Thymus (tissue), 11 donors: ENCODE results near the gene UNC13D. TPM values are rescaled to one million over a fixed set of nuclear protein-coding genes. Genes with fewer than 3 reads are reported as not detected.

Source experiments
- DNase-seq, 9 donors: peaks; one replicate each; pipeline ENCODE4 v3.0.0-alpha.2; 2013; ENCODE audit warnings: low spot score in 9 of 9, low read depth in 6 of 9, missing footprints in 1 of 9
- H3K27ac ChIP-seq, 2 donors: one replicate each; pipeline ENCODE4 v1.5.1; 2013; ENCODE audit warnings: control low read depth in 1 of 2, low read depth in 1 of 2, low read length in 1 of 2, mild to moderate bottlenecking in 1 of 2, moderate library complexity in 1 of 2
- H3K27me3 ChIP-seq, 2 donors: one replicate each; pipeline ENCODE4 v1.5.1; 2013; ENCODE audit warnings: low read length in 1 of 2; ENCODE audit not compliant: control insufficient read depth in 2 of 2, insufficient read depth in 1 of 2
- H3K36me3 ChIP-seq, 2 donors: one replicate each; pipeline ENCODE4 v1.5.1; 2013; ENCODE audit warnings: low read length in 1 of 2, mild to moderate bottlenecking in 1 of 2, moderate library complexity in 1 of 2; ENCODE audit not compliant: control insufficient read depth in 2 of 2, insufficient read depth in 2 of 2
- H3K4me1 ChIP-seq, 2 donors: one replicate each; pipeline ENCODE4 v1.5.1; 2013; ENCODE audit warnings: low read length in 2 of 2; ENCODE audit not compliant: control insufficient read depth in 2 of 2, insufficient read depth in 2 of 2
- H3K4me3 ChIP-seq, 2 donors: one replicate each; pipeline ENCODE4 v1.5.1; 2013; ENCODE audit warnings: low read length in 2 of 2, control low read depth in 1 of 2, mild to moderate bottlenecking in 1 of 2
- H3K9me3 ChIP-seq, 2 donors: one replicate each; pipeline ENCODE4 v1.5.1; 2013; ENCODE audit warnings: low read length in 1 of 2, mild to moderate bottlenecking in 1 of 2; ENCODE audit not compliant: control insufficient read depth in 2 of 2, insufficient read depth in 1 of 2
- WGBS: extraction: QIAGEN DNeasy Blood & Tissue Kit; methylation state at CpG from one replicate; pipeline ENCODE4 v1.1.7; 2013; 5-methylcytosine and 5-hydroxymethylcytosine counted together
- polyA plus RNA-seq: library from polyadenylated mRNA; stranded (reverse); fragments of 200-250 nt; gene quantifications from one replicate; pipeline ENCODE4 v1.2.3, GENCODE V29; 2013
- total RNA-seq: library from RNA; stranded (reverse); fragments of 120-200 nt; gene quantifications from one replicate; pipeline ENCODE4 v1.2.4, GENCODE V29; 2013
- donor health status: healthy.

UNC13D gene
- total and polyA plus RNA-seq, 2 donors, result 43.2 to 59.1 TPM

DNA sequence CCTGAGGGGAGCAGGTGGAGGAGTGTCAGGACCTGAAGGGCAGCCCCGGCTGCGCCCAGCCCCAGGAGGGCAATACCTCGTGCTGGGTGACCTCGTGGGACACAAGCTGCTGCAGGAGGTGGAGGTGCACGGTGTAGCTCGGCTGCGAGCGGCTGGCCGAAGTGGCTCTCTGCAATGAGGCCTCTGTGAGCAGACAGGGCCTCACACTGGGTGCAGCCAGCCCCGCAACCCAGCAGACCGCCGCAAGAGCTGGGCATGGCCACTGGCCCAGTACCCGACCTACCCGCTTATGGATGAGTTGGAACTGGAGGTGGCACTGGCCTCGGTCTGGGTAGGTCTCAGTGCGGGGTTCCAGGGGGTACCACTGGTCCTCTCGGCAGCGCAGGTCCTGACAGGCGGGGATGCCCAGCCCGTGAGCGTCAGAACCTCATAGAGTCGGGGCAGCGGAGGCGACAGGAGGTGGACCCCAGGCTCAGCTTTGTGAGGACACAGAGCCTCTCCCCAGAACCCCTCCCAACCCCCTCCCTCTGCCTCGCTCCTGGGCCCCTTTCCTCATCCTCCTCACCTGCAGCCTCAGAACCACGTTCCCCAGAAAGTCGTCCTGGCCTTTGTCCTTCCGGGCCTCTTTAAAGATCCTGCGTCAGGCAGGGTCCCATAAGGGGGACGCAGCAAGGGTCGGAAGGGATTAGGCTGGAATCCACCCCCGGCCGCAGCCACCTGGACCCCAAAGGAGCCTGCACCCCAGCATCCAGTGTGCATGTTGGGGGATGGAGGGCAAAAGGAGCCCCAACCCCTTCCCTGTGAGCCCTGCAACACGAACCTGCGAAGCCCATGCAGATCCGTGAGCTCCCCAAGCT is 4.0 kb downstream of the UNC13D start:
- WGBS, result 97% methylated on average over 36 of the region's 36 CpGs
- no peak for DNase-seq
- H3K36me3 ChIP-seq, result peaks cover 43 to 52% of the 10 kb centered on the region in 2 donors
- no peak overlapping the region for H3K27ac ChIP-seq
- H3K9me3 ChIP-seq, result no peaks in the 10 kb centered on the region
- no peaks in the 10 kb centered on the region for H3K27me3 ChIP-seq
- peaks cover 9 to 30% of the 10 kb centered on the region in 2 donors for H3K4me1 ChIP-seq
- no peak overlapping the region for H3K4me3 ChIP-seq

DNA sequence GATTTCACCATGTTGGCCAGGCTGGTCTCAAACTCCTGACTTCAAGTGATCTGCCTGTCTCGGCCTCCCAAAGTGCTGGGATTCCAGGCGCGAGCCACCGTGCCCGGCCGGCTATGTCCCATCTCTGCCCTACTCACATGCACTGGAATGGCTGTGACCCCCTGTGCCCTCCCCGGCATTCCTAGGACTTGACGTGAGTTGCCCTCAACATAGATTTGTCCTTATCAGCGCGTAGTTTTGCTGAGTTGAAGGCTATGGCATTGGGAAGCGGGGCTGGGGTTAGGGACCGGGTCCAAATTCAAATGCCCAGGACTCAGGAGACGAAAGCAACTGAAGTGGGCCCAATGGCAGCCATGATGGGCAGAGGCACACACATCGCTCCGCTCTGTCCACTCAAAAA is 5.8 kb downstream of the UNC13D start:
- no peak overlapping the region for H3K4me3 ChIP-seq
- H3K27ac ChIP-seq, result no peak overlapping the region
- H3K27me3 ChIP-seq, result no peaks in the 10 kb centered on the region
- no peaks in the 10 kb centered on the region for H3K9me3 ChIP-seq
- DNase-seq, result no peak
- peaks cover 5 to 31% of the 10 kb centered on the region in 2 donors for H3K4me1 ChIP-seq
- H3K36me3 ChIP-seq, result peaks cover 58 to 69% of the 10 kb centered on the region in 2 donors
- 97% methylated on average over 15 of the region's 15 CpGs for WGBS

DNA sequence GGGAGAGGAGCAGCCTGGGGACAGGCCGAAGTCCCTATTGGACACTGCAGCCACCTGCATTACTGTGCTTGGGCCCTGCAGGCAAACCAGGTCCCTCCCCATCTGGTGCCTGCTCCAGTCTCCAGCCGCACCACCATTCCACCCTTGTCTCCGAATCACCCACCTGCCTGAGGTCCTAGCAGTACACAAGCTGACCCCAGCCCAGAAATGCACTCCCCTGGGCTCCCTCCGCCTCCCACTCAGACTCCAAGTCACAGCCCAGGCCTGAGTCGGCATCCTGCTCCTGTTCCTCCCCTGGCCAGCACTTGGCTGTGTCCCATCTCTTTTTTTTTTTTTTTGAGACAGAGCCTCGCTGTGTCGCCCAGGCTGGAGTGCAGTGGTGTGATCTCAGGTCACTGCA is 6.3 kb downstream of the UNC13D start:
- H3K27ac ChIP-seq, result no peak overlapping the region
- H3K4me3 ChIP-seq, result no peak overlapping the region

DNA sequence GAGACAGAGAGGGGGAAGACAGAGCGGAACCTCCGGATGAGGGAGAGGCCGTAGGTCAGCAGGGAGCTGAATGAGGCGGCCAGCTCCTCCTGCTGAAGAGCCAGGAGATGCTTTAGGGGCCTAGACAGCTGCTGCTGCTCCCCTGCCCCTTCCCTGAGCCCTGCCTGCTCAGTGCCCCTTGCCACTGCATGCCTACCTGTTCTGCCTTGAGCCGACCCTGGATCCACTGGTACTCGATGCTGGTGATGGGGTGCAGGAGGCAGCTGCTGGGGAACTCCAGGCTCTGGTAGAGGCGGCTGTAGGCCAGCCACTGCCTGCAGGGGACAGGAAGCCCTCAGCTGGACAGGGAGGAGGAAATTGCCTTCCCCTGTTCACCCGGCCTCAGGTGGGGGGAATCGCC is 7.6 kb downstream of the UNC13D start:
- 98% methylated on average over 9 of the region's 9 CpGs for WGBS
- Histone ChIP-seq H3K27me3 (no peaks in the 10 kb centered on the region), H3K9me3 (no peaks in the 10 kb centered on the region), H3K4me3 (no peak overlapping the region), H3K27ac (no peak overlapping the region), H3K36me3 (peaks cover 58 to 66% of the 10 kb centered on the region in 2 donors), H3K4me1 (peaks cover 10 to 32% of the 10 kb centered on the region in 2 donors)
- no peak for DNase-seq

More for the DNA sequence above, 6.3 kb downstream of the UNC13D start:
- Histone ChIP-seq H3K27me3 (no peaks in the 10 kb centered on the region), H3K4me1 (peaks cover 9 to 31% of the 10 kb centered on the region in 2 donors), H3K36me3 (peaks cover 58 to 70% of the 10 kb centered on the region in 2 donors), H3K9me3 (no peaks in the 10 kb centered on the region)
- DNase-seq, result no peak
- 95% methylated on average over 7 of the region's 7 CpGs for WGBS

DNA sequence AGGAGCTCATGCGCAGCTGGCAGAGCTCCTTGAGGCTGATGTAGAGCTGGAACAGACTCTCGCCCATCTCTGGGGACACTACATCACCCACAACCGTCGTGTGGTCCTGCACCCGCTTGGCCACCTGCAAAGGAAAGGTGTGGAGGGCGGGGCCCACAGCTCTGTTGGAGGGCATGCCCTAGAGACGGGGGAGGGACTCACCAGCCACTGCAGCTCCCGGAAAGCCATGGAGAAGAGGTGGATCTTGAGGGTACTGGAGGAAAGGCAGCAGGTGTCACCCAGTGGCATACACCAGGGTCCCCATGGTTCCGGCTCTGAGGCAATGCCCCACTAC is 8.6 kb downstream of the UNC13D start:
- Histone ChIP-seq H3K36me3 (peaks cover 62 to 69% of the 10 kb centered on the region in 2 donors), H3K9me3 (peaks cover 0 to 1% of the 10 kb centered on the region in 2 donors), H3K27me3 (no peaks in the 10 kb centered on the region), H3K27ac (no peak overlapping the region), H3K4me3 (no peak overlapping the region), H3K4me1 (peaks cover 10 to 32% of the 10 kb centered on the region in 2 donors)
- DNase-seq, result no peak
- WGBS, result 97% methylated on average over 9 of the region's 9 CpGs

DNA sequence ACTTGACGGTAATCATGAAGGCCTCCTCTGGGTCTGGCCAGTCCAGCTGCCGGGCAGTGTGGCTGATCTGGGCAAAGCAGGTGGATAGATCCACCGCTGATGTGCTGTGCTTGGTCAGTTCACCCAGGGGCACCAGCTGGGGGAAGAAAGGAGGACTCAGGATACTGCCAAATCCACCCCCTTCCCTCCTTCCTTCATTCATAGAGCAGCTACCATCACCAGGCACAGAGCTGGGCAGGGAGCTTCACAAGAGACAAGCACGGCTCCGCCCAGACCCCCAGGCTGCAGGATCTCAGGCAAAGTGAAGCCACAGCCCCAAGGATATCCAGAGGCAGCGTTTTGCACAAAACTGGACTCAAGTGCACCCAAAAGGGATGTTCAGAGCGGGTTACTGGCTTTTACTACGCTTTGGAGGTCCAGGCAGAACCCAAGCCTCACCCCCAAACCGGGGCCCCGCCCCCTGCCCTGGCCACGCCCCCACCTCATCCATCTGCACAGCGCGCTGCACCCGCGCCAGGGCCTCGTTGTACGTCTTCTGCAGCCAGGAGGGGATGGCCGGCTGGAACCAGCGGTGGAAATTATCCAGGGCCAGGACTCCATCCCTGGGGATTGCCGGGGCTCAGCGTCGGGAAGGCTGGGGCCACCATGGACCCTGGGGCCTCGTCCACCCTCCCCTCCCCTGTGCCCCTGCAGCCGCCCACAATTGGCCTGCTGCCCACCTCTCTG is 9.1 kb downstream of the UNC13D start:
- H3K36me3 ChIP-seq, result peaks cover 62 to 69% of the 10 kb centered on the region in 2 donors

DNA sequence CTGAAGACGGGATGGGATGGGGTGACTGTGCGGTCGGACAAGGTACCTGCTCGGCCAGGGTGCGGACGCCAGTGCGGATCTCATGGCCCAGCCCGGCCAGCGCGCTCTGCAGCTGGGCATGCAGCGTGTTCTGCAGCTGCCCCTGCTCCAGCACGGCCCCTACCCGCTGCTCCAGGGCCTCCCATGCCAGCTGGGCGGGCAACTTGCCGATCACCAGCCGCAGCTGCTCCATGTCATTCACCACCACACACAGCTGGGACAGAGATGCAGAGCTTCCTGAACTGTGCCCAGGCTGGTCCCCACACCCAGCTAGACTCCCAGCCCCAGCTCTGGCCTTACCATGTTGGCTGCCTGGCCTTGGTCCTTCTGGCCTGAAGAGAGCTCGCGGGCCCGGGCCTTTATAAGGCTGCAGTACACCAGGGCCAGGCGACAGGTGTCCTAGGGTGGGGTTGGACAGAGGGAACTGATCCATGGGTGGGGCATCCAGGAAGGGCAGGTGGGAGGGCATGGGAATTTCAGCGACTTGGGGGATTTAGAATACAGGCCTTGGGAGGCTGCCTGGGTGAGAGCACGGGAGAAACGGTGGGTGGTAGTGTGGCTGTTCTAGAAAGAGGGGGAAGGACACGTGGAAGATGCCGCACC is 9.8 kb downstream of the UNC13D start:
- Histone ChIP-seq H3K4me1 (peaks cover 10 to 32% of the 10 kb centered on the region in 2 donors), H3K36me3 (peaks cover 60 to 69% of the 10 kb centered on the region in 2 donors), H3K4me3 (no peak overlapping the region)

More for the DNA sequence above, 9.1 kb downstream of the UNC13D start:
- H3K4me3 ChIP-seq, result no peak overlapping the region
- 97% methylated on average over 24 of the region's 24 CpGs for WGBS
- H3K27me3 ChIP-seq, result no peaks in the 10 kb centered on the region
- H3K9me3 ChIP-seq, result peaks cover 0 to 4% of the 10 kb centered on the region in 2 donors
- peaks cover 10 to 32% of the 10 kb centered on the region in 2 donors for H3K4me1 ChIP-seq
- DNase-seq, result no peak
- H3K27ac ChIP-seq, result no peak overlapping the region

DNA sequence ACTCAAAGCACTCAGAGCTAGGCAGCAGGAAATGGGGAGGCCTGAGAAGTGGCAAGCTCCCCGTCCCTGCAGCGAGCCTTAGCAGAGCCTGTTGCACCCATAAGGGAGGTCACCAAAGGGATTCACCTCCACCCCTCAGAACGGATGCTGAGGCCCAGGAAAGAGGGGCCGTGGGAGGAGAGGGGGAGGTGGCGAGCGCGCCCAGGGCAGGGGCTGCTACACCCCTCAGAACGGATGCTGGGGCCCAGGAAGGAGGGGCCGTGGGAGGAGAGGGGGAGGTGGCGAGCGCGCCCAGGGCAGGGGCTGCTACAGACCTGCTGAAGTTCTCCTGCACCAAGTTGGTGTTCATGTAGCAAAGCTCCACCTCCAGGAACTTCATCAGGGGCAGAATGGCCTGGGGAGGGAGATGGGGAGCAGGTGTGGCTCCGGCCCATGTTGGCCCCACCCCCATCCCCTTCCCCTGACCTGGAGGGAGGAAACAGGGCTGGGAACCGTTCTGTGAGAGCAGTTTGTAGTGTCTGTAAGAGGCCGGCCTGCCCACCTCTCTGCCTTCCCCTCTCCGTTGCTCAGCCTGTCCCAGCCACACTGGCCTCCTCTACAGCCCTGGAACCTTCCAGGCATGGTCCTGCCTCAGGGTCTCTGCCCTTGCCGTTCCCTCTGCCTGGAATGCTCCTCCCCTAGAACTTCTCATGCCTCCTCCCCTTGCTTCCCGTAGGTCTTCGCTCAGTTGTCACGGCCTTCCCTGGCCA is 11.4 kb downstream of the UNC13D start:
- 18% methylated on average over 20 of the region's 20 CpGs for WGBS
- H3K27ac ChIP-seq, result peak overlapping the region; percentile 90 to 92

More for the DNA sequence above, 9.8 kb downstream of the UNC13D start:
- 96% methylated on average over 25 of the region's 25 CpGs for WGBS
- no peaks in the 10 kb centered on the region for H3K27me3 ChIP-seq
- H3K27ac ChIP-seq, result no peak overlapping the region
- peaks cover 0 to 4% of the 10 kb centered on the region in 2 donors for H3K9me3 ChIP-seq
- DNase-seq, result no peak

More for the DNA sequence above, 11.4 kb downstream of the UNC13D start:
- peaks cover 0 to 4% of the 10 kb centered on the region in 2 donors for H3K9me3 ChIP-seq
- H3K36me3 ChIP-seq, result peaks cover 65 to 73% of the 10 kb centered on the region in 2 donors
- peak in 5 of 9 donors; percentile 48 to 79 (median 61) for DNase-seq
- no peaks in the 10 kb centered on the region for H3K27me3 ChIP-seq
- peak overlapping the region in 1 of 2 donors; percentile 11 for H3K4me3 ChIP-seq
- H3K4me1 ChIP-seq, result peaks cover 10 to 45% of the 10 kb centered on the region in 2 donors
